Osteoblast (primary cell): ENCODE results near the gene RETSAT. TPM values are rescaled to one million over a fixed set of nuclear protein-coding genes. Genes with fewer than 3 reads are reported as not detected.
"Not testable (repeated sequence)": the region's sequence is repeated elsewhere in the genome, so short reads cannot be mapped to it uniquely, and the experiment has no call there.

Experiments used
- DNase-seq: peaks from one replicate; pipeline ENCODE4 v3.0.0; 2011; ENCODE audit warnings: low spot score, mixed read lengths; ENCODE audit not compliant: insufficient read length; ENCODE audit errors: missing footprints
- H2AFZ ChIP-seq: 2 replicates; pipeline ENCODE4 v1.6.0; 2011; ENCODE audit warnings: mild to moderate bottlenecking, low read length
- H3K27ac ChIP-seq: 2 replicates; pipeline ENCODE4 v1.5.1; 2011; ENCODE audit warnings: mild to moderate bottlenecking, low read depth, low read length, moderate library complexity
- H3K27me3 ChIP-seq: 2 replicates; pipeline ENCODE4 v1.6.0; 2012; ENCODE audit warnings: mild to moderate bottlenecking, control low read depth, inconsistent platforms, low read length, moderate library complexity; ENCODE audit not compliant: insufficient read depth
- H3K36me3 ChIP-seq: 2 replicates; pipeline ENCODE4 v1.5.1; 2011; ENCODE audit warnings: mild to moderate bottlenecking, low read length, control low read depth, moderate library complexity; ENCODE audit not compliant: insufficient read depth
- H3K4me1 ChIP-seq: 2 replicates; pipeline ENCODE4 v1.5.1; 2011; ENCODE audit warnings: mild to moderate bottlenecking, low read length, control low read depth, moderate library complexity; ENCODE audit not compliant: insufficient read depth
- H3K4me2 ChIP-seq: 2 replicates; pipeline ENCODE4 v1.6.0; 2011; ENCODE audit warnings: mild to moderate bottlenecking, low read length; ENCODE audit not compliant: insufficient read depth
- H3K4me3 ChIP-seq: fragments of 200-600 bp; sonication (generic); 3 replicates; pipeline ENCODE4 v1.5.1; 2012; ENCODE audit warnings: mild to moderate bottlenecking, low read length, inconsistent platforms; ENCODE audit not compliant: insufficient read depth
- H3K79me2 ChIP-seq: 2 replicates; pipeline ENCODE4 v1.6.0; 2012; ENCODE audit warnings: mild to moderate bottlenecking, low read length, control low read depth, inconsistent platforms; ENCODE audit not compliant: insufficient read depth
- H3K9me3 ChIP-seq: 2 replicates; pipeline ENCODE4 v1.5.1; 2011; ENCODE audit warnings: low read depth, low read length, control low read depth
- H4K20me1 ChIP-seq: 2 replicates; pipeline ENCODE4 v1.6.0; 2012; ENCODE audit warnings: mild to moderate bottlenecking, low read length, control low read depth; ENCODE audit not compliant: insufficient read depth
- CTCF ChIP-seq: IDR thresholded peaks from 2 replicates; pipeline ENCODE4 v1.5.1; 2011; ENCODE audit warnings: mild to moderate bottlenecking, low read depth, low read length, moderate library complexity; ENCODE audit errors: extremely low read depth
- total RNA-seq: library from RNA; depleted of rRNA; stranded (reverse); fragments of >200 nt; gene quantifications from 2 replicates; pipeline ENCODE4 v1.2.3, GENCODE V29; 2012

Gene RETSAT
- total RNA-seq, 1 donor = 41.6 TPM

- Histone ChIP-seq H3K4me1 (peaks cover 7% of the 10 kb centered on the region), H2AFZ (no peak overlapping the region), H3K79me2 (no peaks in the 10 kb centered on the region), H3K27ac (no peak overlapping the region), H3K4me2 (no peak overlapping the region), H4K20me1 (no peaks in the 10 kb centered on the region), H3K4me3 (no peak overlapping the region), H3K9me3 (no peaks in the 10 kb centered on the region), H3K36me3 (peaks cover 45% of the 10 kb centered on the region), H3K27me3 (no peaks in the 10 kb centered on the region)
- TF ChIP-seq CTCF = no peak
- DNase-seq = no peak
These were observed 33.4 kb upstream of the RETSAT start for GRCh38 chr2:85387754-85388153.

- Histone ChIP-seq H3K27me3 (no peaks in the 10 kb centered on the region), H4K20me1 (no peaks in the 10 kb centered on the region), H3K4me3 (no peak overlapping the region), H3K9me3 (no peaks in the 10 kb centered on the region), H3K36me3 (peaks cover 35% of the 10 kb centered on the region), H3K27ac (no peak overlapping the region), H2AFZ (no peak overlapping the region), H3K79me2 (no peaks in the 10 kb centered on the region), H3K4me1 (peaks cover 7% of the 10 kb centered on the region), H3K4me2 (no peak overlapping the region)
- no peak for DNase-seq
- TF ChIP-seq CTCF = no peak
These were observed 31.4 kb upstream of the RETSAT start for GRCh38 chr2:85385746-85386145.

- Histone ChIP-seq H3K79me2 (no peaks in the 10 kb centered on the region), H3K36me3 (peaks cover 39% of the 10 kb centered on the region), H3K27ac (peak overlapping the region; percentile 17), H2AFZ (no peak overlapping the region), H3K4me2 (no peak overlapping the region), H3K4me3 (no peak overlapping the region), H3K4me1 (peaks cover 7% of the 10 kb centered on the region), H3K27me3 (no peaks in the 10 kb centered on the region), H4K20me1 (no peaks in the 10 kb centered on the region), H3K9me3 (no peaks in the 10 kb centered on the region)
- DNase-seq = no peak
- no peak for TF ChIP-seq CTCF
These were observed 29.5 kb upstream of the RETSAT start for GRCh38 chr2:85383850-85384249.

DNA sequence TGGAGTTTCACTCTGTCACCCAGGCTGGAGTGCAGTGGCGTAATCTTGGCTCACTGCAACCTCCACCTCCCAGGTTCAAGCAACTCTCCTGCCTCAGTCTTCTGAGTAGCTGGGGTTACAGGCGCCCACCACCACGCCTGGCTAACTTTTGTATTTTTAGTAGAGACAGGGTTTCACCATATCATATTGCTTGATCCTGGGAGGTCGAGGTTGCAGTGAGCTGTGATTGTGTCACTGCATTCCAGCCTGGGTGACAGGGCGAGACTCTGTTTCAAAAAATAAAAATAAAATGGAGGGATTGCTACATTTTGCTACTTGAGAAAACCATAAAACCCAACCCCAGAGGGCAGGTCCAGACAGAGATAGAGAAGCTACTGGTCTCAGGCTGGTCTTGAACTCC is 28.8 kb upstream of the RETSAT start:
- not testable (repeated sequence) for H3K79me2 ChIP-seq, H4K20me1 ChIP-seq, H3K9me3 ChIP-seq, DNase-seq, H3K4me3 ChIP-seq, H3K27me3 ChIP-seq, H3K4me2 ChIP-seq, H3K4me1 ChIP-seq, H2AFZ ChIP-seq
- peaks cover 39% of the 10 kb centered on the region for H3K36me3 ChIP-seq
- peak overlapping the region; percentile 17 for H3K27ac ChIP-seq
